ENCODE measurements around the gene WTAP. TPM values are rescaled to one million over a fixed set of nuclear protein-coding genes. Genes with fewer than 3 reads are reported as not detected.

Gene WTAP
- 142 TPM for polyA plus RNA-seq (2013)

DNA sequence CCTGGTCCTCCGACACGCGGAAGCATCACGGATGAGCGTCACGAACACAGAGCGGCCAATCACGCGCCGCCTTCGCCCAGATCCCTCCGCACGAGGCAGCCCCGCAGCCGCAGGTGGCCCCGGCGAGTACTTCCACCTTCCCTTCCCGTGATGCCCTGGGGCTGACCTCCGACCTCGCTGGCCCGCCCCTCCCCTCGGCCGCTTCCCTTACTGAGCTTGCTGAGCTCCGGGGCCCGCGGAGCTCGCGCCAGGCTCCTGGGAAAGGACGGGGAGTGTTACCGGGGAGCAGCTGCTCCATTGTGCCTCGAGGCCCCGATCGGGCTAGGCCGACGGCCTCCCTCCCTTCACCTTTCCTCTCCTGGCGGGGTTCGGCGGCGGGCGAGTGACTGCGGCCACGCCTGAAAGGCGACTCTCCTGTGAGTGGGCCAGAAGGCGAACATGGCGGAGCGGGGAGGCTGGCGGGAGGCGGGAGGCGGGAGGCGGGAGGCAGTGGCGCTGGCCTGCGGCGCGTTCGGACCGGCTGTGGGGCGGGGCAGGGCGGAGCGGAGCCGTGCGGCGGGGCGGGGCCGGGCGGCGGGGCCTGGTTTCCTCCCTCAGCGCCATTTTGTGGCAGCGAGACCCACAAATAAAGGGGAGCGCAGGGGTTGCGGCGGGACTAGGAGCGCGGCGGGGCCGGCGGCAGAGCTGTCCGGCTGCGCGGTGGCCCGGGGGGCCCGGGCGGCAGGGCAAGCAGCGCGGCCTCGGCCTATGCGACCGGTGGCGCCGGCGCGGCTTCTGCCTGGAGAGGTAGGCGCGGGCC lies at the start of gene WTAP:
WTAP (plus strand) TSS at position 589 of the 799 bp plus-strand sequence. CDS start 8,760 bp downstream, outside the sequence.
- Histone ChIP-seq H3K4me3 (ENCODE audit: control insufficient read depth in 1 of 7, extremely low read depth in 1 of 7, insufficient read depth in 4 of 7, low read depth in 2 of 7, low read length in 6 of 7) (peak within 1 kb of the TSS; percentile 83 to 99 (median 91)), H3K27me3 (replicated peaks in 2 of 5; ENCODE audit: control insufficient read depth in 4 of 5, insufficient read depth in 5 of 5, low read length in 4 of 5) (no peaks in the 10 kb centered on the region), H3K4me1 (ENCODE audit: control extremely low read depth in 1 of 4, control insufficient read depth in 4 of 4, insufficient read depth in 4 of 4, low read length in 3 of 4) (peaks cover 20 to 41% (median 27%) of the 10 kb centered on the region in 4 experiments), H3K27ac (ENCODE audit: insufficient read depth in 1 of 2, low read depth in 1 of 2, low read length in 2 of 2, poor library complexity in 1 of 2, severe bottlenecking in 2 of 2) (peak within 1 kb of the TSS; percentile 95 to 96), H3K9me3 (ENCODE audit: control extremely low read depth in 1 of 5, control insufficient read depth in 4 of 5, insufficient read depth in 2 of 5, low read depth in 1 of 5, low read length in 4 of 5) (peaks cover 0 to 7% (median 0%) of the 10 kb centered on the region in 5 experiments), H3K36me3 (ENCODE audit: control insufficient read depth in 4 of 4, insufficient read depth in 4 of 4, low read length in 3 of 4) (peaks cover 7 to 30% (median 14%) of the 10 kb centered on the region in 4 experiments)
- ChIA-PET CTCF (interaction anchor here (0.9 to 5.9 kb wide), 5 partner anchors 27 to 126 kb away, joined by 5 to 41 read pairs (median 9); partner anchors contain the start of gene ACAT2), POLR2A (interaction anchor here (0.6 to 4.9 kb wide), 6 partner anchors 25 to 857 kb away, joined by 3 to 46 read pairs (median 5); partner anchors contain the start of gene SOD2)
- peak; percentile 97 to 98 (median 98) for DNase-seq
- WGBS (ENCODE audit: insufficient coverage) = under 1% methylated on average over 61 of the region's 93 CpGs

GRCh38 chr6:159677506-159678165 lies 49.7 kb upstream of the WTAP start:
- DNase-seq = no peak
- CTCF ChIA-PET = interaction anchor here (1.7 kb wide), 1 partner anchor 23 kb away, joined by 5 read pairs; no protein-coding TSS in a partner anchor
- Histone ChIP-seq H3K36me3 (ENCODE audit: control insufficient read depth in 4 of 4, insufficient read depth in 4 of 4, low read length in 3 of 4) (peaks cover 5 to 34% (median 27%) of the 10 kb centered on the region in 4 experiments), H3K9me3 (ENCODE audit: control extremely low read depth in 1 of 5, control insufficient read depth in 4 of 5, insufficient read depth in 2 of 5, low read depth in 1 of 5, low read length in 4 of 5) (no peaks in the 10 kb centered on the region), H3K27me3 (replicated peaks in 2 of 5; ENCODE audit: control insufficient read depth in 4 of 5, insufficient read depth in 5 of 5, low read length in 4 of 5) (no peaks in the 10 kb centered on the region), H3K27ac (ENCODE audit: insufficient read depth in 1 of 2, low read depth in 1 of 2, low read length in 2 of 2, poor library complexity in 1 of 2, severe bottlenecking in 2 of 2) (no peak overlapping the region), H3K4me1 (ENCODE audit: control extremely low read depth in 1 of 4, control insufficient read depth in 4 of 4, insufficient read depth in 4 of 4, low read length in 3 of 4) (peaks cover 3 to 30% (median 14%) of the 10 kb centered on the region in 4 experiments), H3K4me3 (ENCODE audit: control insufficient read depth in 1 of 7, extremely low read depth in 1 of 7, insufficient read depth in 4 of 7, low read depth in 2 of 7, low read length in 6 of 7) (no peak overlapping the region)
- POLR2A ChIA-PET = no interaction called here
- 97% methylated on average over 4 of the region's 5 CpGs for WGBS (ENCODE audit: insufficient coverage)

DNA sequence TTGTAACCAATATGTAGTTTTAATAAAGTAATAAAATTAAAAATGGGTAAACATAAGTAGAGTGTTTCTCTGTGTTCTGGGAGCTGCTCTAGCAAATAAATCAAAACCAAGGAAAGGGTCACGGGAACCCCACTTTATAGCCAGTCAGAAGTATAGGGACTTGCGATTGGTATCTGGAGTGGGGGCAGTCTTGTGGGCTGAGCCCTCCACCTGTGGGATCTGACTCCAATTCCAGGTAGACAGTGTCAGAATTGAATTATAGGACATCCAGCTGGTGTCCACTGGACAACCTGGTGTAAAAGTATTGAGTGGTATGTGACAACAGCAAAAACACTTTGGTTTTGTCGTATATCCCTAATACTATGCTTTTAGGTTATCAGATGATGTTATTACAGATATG lies 48.7 kb upstream of the WTAP start:
- Histone ChIP-seq H3K4me3 (ENCODE audit: control insufficient read depth in 1 of 7, extremely low read depth in 1 of 7, insufficient read depth in 4 of 7, low read depth in 2 of 7, low read length in 6 of 7) (no peak overlapping the region), H3K27me3 (replicated peaks in 2 of 5; ENCODE audit: control insufficient read depth in 4 of 5, insufficient read depth in 5 of 5, low read length in 4 of 5) (no peaks in the 10 kb centered on the region), H3K27ac (ENCODE audit: insufficient read depth in 1 of 2, low read depth in 1 of 2, low read length in 2 of 2, poor library complexity in 1 of 2, severe bottlenecking in 2 of 2) (no peak overlapping the region), H3K9me3 (ENCODE audit: control extremely low read depth in 1 of 5, control insufficient read depth in 4 of 5, insufficient read depth in 2 of 5, low read depth in 1 of 5, low read length in 4 of 5) (no peaks in the 10 kb centered on the region), H3K4me1 (ENCODE audit: control extremely low read depth in 1 of 4, control insufficient read depth in 4 of 4, insufficient read depth in 4 of 4, low read length in 3 of 4) (peaks cover 3 to 35% (median 15%) of the 10 kb centered on the region in 4 experiments), H3K36me3 (ENCODE audit: control insufficient read depth in 4 of 4, insufficient read depth in 4 of 4, low read length in 3 of 4) (peaks cover 6 to 40% (median 31%) of the 10 kb centered on the region in 4 experiments)
- ChIA-PET POLR2A (interaction anchor here (0.5 kb wide), 1 partner anchor 14 kb away, joined by 3 read pairs; the partner anchor contains the start of gene SOD2), CTCF (interaction anchor here (1.7 to 4.1 kb wide), 2 partner anchors 12 to 24 kb away, joined by 5 to 28 read pairs; no protein-coding TSS in a partner anchor)
- no peak for DNase-seq
- WGBS (ENCODE audit: insufficient coverage) = 100% methylated on average over 2 of the region's 3 CpGs

GRCh38 chr6:159679091-159680077 lies 47.9 kb upstream of the WTAP start:
- 79% methylated on average over 3 of the region's 5 CpGs for WGBS (ENCODE audit: insufficient coverage)
- Histone ChIP-seq H3K9me3 (ENCODE audit: control extremely low read depth in 1 of 5, control insufficient read depth in 4 of 5, insufficient read depth in 2 of 5, low read depth in 1 of 5, low read length in 4 of 5) (no peaks in the 10 kb centered on the region), H3K27me3 (replicated peaks in 2 of 5; ENCODE audit: control insufficient read depth in 4 of 5, insufficient read depth in 5 of 5, low read length in 4 of 5) (no peaks in the 10 kb centered on the region), H3K4me3 (ENCODE audit: control insufficient read depth in 1 of 7, extremely low read depth in 1 of 7, insufficient read depth in 4 of 7, low read depth in 2 of 7, low read length in 6 of 7) (no peak overlapping the region), H3K27ac (ENCODE audit: insufficient read depth in 1 of 2, low read depth in 1 of 2, low read length in 2 of 2, poor library complexity in 1 of 2, severe bottlenecking in 2 of 2) (no peak overlapping the region), H3K36me3 (ENCODE audit: control insufficient read depth in 4 of 4, insufficient read depth in 4 of 4, low read length in 3 of 4) (peaks cover 8 to 47% (median 34%) of the 10 kb centered on the region in 4 experiments), H3K4me1 (ENCODE audit: control extremely low read depth in 1 of 4, control insufficient read depth in 4 of 4, insufficient read depth in 4 of 4, low read length in 3 of 4) (peaks cover 3 to 36% (median 15%) of the 10 kb centered on the region in 4 experiments)
- ChIA-PET POLR2A (interaction anchor here (0.5 kb wide), 1 partner anchor 13 kb away, joined by 3 read pairs; the partner anchor contains the start of gene SOD2), CTCF (interaction anchor here (1.2 to 4.1 kb wide), 3 partner anchors 8 to 24 kb away, joined by 5 to 28 read pairs (median 20); no protein-coding TSS in a partner anchor)
- no peak for DNase-seq

- Histone ChIP-seq H3K27me3 (replicated peaks in 2 of 5; ENCODE audit: control insufficient read depth in 4 of 5, insufficient read depth in 5 of 5, low read length in 4 of 5) (no peaks in the 10 kb centered on the region), H3K4me1 (ENCODE audit: control extremely low read depth in 1 of 4, control insufficient read depth in 4 of 4, insufficient read depth in 4 of 4, low read length in 3 of 4) (peaks cover 3 to 36% (median 15%) of the 10 kb centered on the region in 4 experiments), H3K9me3 (ENCODE audit: control extremely low read depth in 1 of 5, control insufficient read depth in 4 of 5, insufficient read depth in 2 of 5, low read depth in 1 of 5, low read length in 4 of 5) (no peaks in the 10 kb centered on the region), H3K36me3 (ENCODE audit: control insufficient read depth in 4 of 4, insufficient read depth in 4 of 4, low read length in 3 of 4) (peaks cover 11 to 52% (median 36%) of the 10 kb centered on the region in 4 experiments), H3K4me3 (ENCODE audit: control insufficient read depth in 1 of 7, extremely low read depth in 1 of 7, insufficient read depth in 4 of 7, low read depth in 2 of 7, low read length in 6 of 7) (no peak overlapping the region), H3K27ac (ENCODE audit: insufficient read depth in 1 of 2, low read depth in 1 of 2, low read length in 2 of 2, poor library complexity in 1 of 2, severe bottlenecking in 2 of 2) (peak overlapping the region in 1 of 2 experiments; percentile 51)
- no peak for DNase-seq
- CTCF ChIA-PET = interaction anchor here (1.2 to 4.1 kb wide), 4 partner anchors 8 to 130 kb away, joined by 3 to 28 read pairs (median 12); no protein-coding TSS in a partner anchor
- POLR2A ChIA-PET = interaction anchor here (0.6 kb wide), 1 partner anchor 46 kb away, joined by 4 read pairs; no protein-coding TSS in a partner anchor
- WGBS (ENCODE audit: insufficient coverage) = 100% methylated on average over 1 of the region's 3 CpGs
Measured at GRCh38 chr6:159680104-159680503, 47.2 kb upstream of the WTAP start.

Measured in common myeloid progenitor, CD34-positive (primary cell).